ENCODE results near the gene CARHSP1.
"Not testable (repeated sequence)": the region's sequence is repeated elsewhere in the genome, so short reads cannot be mapped to it uniquely, and the experiment has no call there.

Gene CARHSP1

DNA sequence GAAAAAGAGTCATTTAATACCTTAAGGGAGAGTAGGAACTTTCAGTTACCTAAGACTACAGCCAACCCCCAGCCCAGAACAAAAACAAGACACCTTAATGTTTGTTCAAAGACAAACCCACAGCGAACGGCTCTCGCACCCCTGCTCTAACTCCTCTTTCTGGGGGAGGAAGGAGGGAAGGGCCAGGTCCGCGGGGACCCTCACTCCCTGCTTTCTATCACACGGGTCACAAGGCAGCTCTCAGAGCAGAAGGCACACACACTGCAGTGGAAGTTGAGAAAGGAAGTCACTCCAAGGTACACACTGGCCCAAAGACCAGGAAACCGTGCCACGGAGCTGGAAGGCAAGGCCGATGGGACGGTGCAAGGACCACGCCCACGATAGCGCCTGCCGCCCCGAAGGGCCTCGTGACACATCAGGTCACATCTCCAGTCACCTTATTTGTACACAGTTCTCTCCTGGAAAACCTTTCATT lies 23.3 kb upstream of the CARHSP1 start:
- no peak for DNase-seq

DNA sequence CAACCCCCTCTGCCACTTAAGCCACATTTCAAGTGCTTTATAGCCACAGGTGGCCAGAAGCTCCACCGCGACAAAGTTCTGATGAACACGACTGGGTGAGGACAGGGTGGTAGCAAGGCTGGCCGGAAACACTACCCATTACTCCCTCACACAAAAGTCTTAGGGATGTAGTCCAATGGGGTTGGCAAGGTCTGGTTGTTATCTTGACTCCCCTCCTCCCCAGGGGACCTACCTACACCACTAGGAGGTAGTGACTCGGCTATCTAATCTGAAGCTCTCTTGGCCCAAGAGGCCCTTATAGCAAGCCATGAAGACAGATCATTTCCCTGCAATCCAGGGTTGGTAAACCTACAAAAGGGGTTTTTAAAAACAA lies 21.7 kb upstream of the CARHSP1 start:
- no peak for DNase-seq

DNA sequence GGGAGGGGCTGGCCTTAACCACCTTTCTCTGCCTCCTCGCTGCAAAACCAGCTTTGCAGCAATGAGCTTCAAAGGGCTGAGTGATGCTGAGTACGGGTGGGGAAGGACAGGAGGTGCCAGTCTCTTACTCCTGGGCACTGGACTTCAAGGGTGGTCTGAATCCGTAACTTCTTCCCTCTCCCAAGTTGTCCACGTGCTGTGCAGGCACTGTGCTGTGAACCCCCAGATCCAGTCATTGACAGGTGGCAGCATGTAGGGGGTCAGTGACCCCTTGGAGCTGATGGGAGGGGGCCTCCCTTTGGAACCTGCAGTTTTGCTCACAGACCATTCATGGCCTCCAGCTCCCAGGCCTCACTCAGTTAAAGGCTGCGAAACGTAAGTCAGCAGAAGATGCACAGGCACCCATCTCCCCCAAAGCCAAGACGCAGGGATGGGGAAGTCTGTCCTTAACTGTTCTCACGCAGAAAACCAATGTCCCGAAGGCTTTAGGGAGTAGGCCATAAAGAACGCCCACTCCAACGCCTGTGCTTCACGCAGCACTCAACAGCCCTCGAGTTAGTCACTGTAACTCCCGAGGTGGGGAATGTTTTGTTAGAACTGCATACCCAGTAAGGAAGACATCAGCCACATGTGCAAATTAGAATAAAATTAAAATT lies 21.2 kb upstream of the CARHSP1 start:
- DNase-seq: no peak

DNA sequence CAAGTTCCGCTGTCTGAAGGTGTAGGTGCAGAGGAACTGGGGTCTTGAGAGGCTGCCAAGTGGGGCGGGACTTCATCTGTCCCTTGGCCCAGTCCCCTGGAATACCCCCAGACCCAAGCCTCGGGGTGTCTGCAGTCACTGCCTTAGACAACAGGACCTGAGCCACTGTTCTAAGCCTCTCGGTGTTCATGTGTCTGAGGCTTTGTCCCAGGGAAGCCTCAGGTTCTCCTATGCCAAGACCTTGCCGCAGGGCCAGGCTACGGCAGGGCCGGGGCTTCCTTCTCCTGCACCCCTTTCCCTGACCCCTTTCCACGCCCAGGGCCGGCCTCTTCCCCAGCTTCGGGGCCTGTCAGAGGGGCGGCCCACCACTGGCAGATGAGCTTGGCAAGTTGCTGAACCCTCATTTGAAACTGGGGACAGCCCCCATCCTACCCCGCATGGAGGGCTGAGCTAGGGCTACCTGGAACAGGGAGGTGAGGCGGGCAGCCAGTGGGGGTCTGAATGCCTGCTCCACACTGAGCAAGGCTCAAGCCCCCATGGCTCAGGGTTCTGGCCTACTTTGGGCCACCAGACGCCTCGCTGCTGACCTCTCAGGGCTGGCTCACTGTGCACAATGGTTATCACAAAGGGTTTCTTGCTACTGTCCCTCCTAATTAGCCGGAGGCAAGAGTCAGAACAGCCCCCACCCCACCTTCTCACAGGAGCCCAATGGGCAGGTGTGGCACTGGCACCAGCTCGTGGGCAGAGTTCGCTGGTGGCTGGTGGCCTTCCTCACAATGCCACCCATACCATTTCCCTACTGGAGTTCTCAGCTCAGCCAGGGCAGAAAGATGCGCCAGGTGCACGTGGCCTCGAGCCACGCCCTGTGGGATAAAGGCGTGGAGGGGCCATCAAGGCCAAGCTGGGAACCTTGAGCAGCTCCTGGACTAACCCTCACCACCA lies 20.4 kb upstream of the CARHSP1 start:
- no peak for DNase-seq

DNA sequence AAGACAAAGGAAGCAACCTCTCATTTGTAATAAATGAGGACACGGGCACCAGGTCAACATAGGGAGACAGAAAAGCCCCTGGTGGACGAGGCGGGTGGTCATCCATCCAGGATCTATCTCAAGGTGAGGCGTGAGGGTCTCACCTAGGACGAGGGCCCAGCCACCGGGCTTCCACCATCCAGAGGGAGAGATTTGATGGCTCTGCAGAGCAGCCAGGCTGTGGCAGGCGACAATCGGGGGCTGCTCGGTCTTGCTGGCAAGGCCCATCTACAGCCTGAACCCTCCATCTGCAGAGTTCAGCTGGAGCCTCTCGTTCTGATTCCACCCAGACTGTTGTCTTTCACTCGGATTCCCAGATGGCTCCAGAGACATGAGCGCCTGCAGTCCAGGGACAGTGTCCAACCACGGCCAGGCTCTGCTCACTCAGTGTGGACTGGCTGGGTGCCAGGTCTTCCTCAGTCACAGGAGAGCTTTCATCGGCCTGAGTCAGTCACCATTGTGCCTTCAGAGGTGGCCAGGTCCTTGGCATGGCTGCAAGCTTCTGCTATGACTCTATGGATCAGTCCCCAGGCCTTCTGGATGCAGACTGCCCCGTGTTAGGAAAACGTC lies 19.2 kb upstream of the CARHSP1 start:
- no peak for DNase-seq

DNA sequence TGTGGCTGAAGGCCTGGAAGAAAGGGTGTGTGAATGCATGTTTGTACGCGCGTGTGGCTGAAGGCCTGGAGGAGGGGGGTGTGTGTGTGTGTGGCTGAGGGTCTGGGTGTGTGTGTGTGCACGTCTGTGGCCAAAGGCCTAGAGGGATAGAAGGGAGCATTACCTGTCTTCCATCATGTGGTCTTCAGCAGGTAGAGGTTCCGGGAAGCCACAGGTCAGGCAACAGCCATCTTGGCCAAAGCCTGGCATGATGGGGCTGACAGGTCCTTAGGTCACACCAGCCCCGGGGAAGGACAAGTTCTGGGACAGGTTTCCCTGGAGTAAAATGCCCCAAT lies 18.6 kb upstream of the CARHSP1 start:
- DNase-seq: no peak

DNA sequence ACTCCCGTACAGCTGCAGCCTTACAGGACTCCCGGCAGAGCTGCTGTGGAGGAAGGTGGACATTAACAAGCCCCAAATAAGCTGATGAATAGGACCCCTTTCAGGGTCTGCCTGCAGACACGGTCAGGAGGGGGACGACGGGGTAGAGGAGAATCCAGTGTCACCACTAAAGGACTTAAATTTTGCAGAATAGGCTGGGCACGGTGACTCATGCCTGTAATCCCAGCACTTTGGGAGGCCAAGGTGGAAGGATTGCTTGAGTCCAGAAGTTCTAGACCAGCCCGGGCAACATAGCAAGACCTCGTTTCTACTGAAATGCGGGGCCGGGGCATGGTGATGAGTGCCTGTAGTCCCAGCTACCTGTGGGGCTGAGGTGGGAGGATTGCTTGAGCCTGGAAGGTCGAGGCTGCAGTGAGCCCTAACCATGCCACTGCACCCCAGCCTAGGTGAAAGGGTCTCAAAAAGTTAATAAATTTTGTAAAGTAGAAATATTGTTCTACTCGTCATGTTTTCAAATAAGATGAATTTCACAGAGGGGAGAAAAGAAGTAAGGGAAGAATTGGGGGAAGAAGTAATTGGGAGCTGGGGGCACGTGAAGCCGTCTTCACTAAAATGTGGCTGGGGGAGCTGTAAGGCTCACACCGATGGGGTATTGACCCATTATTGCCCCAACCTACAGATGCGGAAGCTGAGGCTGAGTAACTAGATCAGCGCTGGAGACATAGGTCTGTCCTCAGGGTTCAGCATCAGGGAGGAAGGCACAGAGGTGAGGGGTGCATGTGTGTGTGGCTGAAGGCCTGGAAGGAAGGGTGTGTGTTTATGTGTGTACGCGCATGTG lies 18.0 kb upstream of the CARHSP1 start:
- no peak for DNase-seq

DNA sequence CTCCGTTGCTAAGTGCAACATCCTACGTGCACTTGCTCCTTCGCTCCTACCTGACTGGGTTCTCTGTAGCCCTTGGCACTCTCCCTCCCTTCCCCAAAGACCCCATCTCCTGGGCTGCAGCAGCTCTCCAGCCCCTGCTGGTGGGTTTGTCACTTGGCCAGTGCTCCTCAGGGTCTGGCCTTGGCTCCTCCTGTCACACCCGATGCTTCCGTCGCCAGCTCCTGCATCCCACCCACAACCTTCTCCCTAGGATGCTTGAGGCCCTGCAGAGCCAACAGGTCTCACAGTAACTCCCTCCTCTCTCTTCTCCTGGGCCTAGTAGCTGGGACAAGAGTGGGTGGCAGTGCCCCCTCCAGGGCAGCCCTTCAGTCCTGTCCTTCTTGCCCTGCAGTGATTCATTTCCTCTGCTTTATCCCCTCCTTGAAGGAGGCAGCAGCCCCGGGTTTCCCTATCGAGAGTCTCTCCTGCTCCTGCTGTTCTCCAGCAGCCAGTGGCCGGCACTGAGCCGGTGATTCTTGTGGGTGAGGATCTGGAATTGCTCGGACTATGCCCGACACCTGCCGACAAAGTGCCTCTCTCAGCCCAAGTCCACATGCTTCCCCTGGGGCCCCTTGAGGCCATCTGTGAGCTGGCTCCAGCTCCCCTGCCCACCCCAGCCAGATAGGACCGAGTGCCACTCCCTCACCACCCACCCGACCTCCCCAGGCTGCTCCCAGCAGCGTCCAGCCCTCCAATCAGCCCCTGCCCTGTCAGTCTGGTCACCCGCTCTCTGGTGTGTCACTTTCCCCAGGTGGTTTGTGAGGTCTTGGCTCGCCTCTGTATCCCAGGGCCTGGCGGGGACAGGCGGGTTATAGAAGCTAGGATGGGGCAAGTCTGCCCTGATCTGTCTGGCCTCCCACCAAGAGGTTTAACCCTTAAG lies 17.1 kb upstream of the CARHSP1 start:
- DNase-seq: peak; percentile 35

DNA sequence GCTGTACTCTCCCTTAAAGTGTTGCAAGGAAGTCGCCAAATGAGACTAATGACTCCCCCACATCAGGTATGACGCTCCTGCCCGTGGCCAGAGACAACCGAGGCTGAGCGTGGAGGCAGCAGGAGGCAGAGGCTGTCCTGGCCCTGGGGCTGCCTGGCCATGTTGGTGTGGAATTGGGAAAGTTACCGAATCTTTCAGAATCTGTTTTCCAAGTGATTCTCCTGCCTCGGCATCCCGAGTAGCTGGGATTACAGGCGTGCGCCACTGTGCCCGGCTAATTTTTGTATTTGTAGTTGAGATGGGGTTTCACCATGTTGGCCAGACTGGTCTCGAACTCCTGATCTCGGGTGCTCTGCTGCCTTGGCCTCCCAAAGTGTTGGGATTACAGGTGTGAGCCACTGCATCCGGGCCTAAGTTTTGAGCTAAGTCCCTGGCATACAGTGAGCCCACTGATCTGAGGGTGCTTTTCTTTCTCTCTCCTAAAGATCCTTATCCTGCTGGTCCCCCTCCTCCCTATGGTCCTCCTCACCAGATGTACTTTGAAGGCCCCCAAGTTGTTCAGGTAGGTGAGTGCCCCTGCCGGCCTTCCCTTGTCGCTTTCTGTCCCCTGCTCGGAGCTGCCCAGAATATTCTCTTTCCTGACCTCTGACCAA lies 14.0 kb upstream of the CARHSP1 start:
- no peak for DNase-seq

DNA sequence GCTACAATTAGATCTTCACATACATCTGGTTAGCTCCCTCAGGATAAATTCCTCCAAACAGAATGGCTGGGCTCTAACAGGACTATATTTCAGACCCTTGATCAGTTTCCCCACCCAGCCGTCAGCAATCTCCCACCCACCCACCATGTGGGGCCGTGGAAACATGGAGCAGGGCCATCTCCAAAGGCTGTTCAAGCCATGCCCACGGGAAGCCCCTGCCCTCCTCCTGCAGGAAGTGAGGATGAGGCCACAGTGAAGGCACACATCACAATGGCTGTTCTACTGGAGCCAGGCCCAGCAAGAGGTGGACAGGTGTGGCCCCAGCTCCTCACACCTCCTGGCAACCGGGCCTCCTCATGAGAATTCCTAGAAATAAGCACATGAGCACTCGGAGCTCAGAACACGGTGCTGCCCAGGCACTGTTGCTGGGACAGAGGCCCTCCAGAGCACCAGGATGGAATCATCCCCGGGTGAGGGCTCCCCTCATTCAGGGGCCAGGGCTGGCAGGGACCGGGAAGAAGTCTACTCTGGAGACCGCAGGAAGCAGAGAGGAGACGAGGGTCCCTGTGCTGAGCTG lies 13.3 kb upstream of the CARHSP1 start, which contains the start of gene LITAFD:
Gene LITAFD, plus strand, starts transcription at position 311 of the 577 bp plus-strand sequence. CDS start 2,005 bp downstream, outside the sequence.
- no peak for DNase-seq

DNA sequence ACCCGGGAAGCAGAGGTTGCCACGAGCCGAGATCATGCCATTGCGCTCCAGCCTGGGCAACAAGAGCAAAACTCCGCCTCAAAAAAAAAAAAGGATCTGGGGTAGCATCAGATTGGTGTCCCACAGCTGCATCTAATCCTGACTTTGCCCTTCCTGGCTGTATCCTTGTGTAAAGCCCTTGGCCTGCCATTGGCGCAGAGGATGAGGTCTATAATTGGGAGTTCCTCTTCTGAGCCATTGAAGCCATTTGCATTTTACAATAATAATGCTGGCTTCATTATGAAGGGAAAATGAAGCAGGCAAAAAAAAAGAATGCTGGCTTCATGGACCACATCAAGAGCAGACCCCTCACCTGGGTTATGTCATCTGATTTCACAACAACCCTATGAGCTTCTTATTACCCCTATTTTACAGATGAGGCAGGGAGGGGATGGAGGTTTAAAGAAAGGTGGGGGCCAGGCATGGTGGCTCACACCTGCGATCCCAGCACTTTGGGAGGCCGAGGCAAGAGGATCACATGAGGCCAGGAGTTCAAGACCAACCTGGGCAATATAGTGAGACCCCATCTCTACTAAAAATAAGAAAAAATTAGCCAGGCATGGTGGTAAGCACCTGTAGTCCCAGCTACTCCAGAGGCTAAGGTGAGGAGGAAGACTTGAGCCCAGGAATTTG lies 12.2 kb upstream of the CARHSP1 start:
- DNase-seq: no peak

DNA sequence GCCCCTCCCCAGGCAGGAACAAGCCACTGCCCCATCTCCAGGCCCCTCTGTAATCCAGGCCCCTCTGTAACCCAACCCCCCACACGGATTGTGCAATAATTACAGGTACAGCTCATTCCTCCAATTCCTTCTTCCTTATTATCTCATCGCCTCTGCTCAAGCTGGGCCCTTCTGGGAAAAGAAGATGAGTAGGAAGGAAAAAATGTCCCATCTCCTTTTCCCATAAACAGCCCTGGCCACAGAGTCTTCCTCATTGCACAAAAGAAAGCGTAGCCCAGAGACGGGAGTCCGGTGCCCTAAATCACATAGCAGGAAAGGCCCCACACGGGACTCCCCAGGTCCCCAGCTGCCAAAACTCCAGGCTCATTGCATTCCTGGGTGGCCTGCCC lies 9.7 kb upstream of the CARHSP1 start:
- peak; percentile 13 for DNase-seq

DNA sequence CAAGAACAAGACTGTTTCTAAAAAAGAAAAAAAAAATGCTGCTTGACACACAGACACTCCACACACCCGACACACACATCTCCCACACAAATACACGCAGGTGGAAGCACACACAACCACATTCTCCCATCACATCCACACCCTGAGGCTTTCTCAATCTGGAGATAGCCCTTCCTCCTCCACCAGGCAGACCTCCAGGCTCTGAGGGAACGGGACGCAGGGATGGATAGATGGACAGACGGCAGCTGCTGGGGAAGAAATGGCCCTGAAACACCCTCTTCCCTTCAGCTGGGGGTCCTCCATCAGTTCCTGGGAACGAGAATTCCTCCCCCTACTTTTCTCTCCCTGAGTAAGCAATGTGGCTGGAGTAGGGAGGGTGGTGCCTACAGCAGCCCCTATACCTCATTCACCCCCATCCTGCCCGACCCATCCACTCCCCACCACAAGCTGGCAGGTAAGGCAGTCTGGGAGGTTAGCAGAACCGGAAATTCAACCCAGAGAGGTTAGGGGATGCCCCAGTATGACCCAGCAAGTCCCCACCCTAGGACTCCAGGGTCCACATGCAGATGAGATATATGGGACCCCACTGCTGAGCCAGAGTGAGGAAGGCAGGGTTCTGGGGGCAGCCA lies 9.2 kb upstream of the CARHSP1 start:
- DNase-seq: no peak

DNA sequence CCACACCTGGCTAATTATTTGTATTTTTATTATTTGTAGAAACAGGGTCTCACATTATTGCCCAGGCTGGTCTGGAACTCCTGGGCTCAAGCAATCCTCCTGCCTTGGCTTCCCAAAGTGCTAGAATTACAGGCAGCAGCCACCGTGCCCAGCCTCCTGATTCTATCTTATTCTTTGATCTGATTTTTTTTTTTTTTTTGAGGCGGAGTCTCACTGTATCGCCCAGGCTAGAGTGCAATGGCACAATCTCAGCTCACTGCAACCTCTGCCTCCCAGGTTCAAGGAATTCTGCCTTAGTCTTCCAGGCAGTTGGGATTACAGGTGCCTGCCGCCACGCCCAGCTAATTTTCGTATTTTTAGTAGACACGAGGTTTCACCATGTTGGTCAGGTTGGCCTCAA lies 6.5 kb upstream of the CARHSP1 start:
- DNase-seq: not testable (repeated sequence)

DNA sequence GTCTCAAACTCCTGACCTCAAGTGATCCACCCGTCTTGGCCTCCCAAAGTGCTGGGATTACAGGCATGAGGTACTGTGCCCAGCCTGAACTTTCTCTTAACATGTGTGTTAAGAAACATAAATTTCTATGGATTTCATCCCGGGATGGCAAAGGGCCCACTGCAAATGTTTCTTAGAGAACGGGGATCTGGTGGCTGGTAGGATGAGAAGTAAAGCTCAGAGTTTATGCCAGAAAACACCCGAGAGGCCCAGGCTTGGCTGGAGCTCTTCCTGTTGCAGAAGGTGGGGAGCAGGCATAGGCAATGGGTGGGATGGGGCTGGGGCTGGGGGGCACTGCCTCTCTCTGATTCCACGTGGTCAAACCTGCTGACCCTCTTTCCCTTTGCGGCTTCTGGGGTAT lies 5.6 kb upstream of the CARHSP1 start:
- no peak for DNase-seq

DNA sequence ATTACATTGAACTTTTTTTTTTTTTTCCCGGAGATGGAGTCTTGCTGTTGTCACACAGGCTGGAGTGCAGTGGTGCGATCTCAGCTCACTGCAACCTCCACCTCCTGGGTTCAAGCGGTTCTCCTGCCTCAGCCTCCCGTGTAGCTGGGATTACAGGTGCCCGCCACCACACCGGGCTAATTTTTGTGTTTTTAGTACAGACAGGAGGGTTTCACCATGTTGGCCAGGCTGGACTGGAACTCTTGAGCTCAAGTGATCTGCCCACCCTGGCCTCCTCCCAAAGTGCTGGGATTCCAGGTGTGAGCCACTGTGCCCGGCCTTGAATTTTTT lies 5.0 kb upstream of the CARHSP1 start:
- not testable (repeated sequence) for DNase-seq

DNA sequence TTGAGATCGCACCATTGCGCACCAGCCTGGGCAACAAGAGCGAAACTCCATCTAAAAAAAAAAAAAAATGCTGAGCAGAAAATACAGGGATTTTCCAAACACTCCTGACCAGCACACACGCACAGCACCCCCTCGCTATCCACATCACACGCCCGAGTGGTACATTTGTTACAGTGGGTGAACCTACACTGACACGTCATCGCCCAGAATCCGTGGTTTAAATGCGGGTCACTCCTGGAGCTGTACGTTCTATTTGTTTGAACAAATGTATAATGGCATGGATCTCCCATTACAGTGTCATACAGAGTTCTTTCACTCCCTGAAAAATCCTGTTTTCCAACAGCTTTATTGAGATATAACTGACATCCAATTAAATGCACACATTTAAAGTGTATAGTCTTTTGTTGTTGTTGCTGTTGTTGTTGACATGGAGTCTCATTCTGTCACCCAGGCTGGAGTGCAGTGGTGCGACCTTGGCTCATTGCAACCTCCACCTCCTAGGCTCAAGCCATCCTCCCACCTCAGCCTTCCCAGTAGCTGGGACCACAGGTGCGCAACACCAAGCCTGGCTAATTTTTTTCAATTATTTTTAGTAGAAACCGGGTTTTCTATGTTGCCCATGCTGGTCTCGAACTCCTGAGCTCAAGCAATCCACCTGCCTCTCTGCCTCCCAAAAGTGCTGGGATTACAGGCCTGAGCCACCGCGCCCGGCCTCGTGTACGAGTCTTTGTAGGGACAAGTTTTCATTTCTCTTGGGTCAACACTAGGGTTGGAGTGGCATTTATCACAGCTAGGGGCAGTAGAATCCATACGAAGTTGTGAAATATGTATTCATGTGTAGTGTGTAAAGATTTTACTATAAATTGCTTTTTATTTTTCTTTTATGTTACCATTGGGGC lies 4.4 kb upstream of the CARHSP1 start:
- no peak for DNase-seq

DNA sequence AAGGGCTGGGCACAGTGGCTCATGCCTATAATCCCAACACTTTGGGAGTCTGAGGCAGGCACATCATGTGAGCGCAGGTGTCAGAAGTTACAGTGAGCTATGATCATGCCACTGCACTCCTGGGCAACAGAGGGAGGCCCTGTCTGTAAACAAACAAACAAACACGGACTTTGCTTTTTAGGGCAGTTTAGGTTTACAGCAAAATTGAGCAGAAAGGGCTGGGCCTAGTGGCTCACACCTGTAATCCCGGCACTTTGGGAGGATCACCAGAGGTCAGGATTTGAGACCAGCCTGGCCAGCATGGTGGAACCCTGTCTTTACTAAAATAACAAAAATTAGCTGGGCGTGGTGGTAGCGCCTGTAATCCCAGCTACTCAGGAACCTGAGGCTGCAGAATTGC lies 3.3 kb upstream of the CARHSP1 start:
- no peak for DNase-seq

DNA sequence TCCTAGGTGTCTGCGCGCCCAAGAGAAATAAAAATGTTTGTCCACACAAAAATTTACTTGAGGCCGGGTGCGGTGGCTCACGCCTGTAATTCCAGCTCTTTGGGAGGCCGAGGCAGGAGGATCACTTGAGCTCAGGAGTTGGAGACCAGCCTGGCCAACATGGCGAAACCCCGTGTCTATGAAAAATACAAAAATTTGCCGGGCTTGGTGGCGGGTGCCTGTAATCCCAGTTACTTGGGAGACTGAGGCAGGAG lies 1.1 kb upstream of the CARHSP1 start:
- DNase-seq: not testable (repeated sequence)

Data from NCI-H69 (cell line).